Kidney (tissue), 14 donors: Measurements from ENCODE around the gene MYCBP2. TPM values are rescaled to one million over a fixed set of nuclear protein-coding genes. Genes with fewer than 3 reads are reported as not detected.

ENCODE experiments used
- DNase-seq, 5 donors: peaks; one replicate each; pipeline ENCODE4 v3.0.0-alpha.2; 2013 to 2020
- FAIRE-seq: peaks from 2 replicates; lab custom pipeline; 2012; peaks lifted over from hg19 to GRCh38; lab: Jason Lieb, UNC
- H3K27ac ChIP-seq, 2 donors: one replicate each; pipeline ENCODE4 v1.7.0; 2013; ENCODE audit warnings: low read depth in 2 of 2, low read length in 2 of 2, inconsistent platforms in 1 of 2
- H3K27me3 ChIP-seq: one replicate; pipeline ENCODE4 v1.7.1; 2013; ENCODE audit warnings: low read length, inconsistent platforms; ENCODE audit not compliant: control insufficient read depth, insufficient read depth
- H3K36me3 ChIP-seq, 3 donors: one replicate each; pipeline versions ENCODE4 v1.7.0 to v1.7.1; 2013; ENCODE audit warnings: low read length in 3 of 3, control low read depth in 1 of 3, inconsistent platforms in 1 of 3; ENCODE audit not compliant: insufficient read depth in 3 of 3, control insufficient read depth in 2 of 3
- H3K4me1 ChIP-seq, 3 donors: one replicate each; pipeline versions ENCODE4 v1.7.0 to v1.7.1; 2013; ENCODE audit warnings: low read length in 3 of 3, inconsistent platforms in 1 of 3, low read depth in 1 of 3; ENCODE audit not compliant: control insufficient read depth in 2 of 3, insufficient read depth in 2 of 3
- H3K4me3 ChIP-seq, 3 donors: one replicate each; pipeline versions ENCODE4 v1.7.0 to v1.8.1; 2013; ENCODE audit warnings: low read length in 3 of 3, control low read depth in 1 of 3, inconsistent platforms in 1 of 3
- H3K9ac ChIP-seq, 3 donors: one replicate each; pipeline versions ENCODE4 v1.7.0 to v1.7.1; 2013; ENCODE audit warnings: low read length in 3 of 3, control low read depth in 1 of 3, inconsistent platforms in 1 of 3
- H3K9me3 ChIP-seq, 3 donors: one replicate each; pipeline versions ENCODE4 v1.7.0 to v1.7.1; 2013; ENCODE audit warnings: low read length in 3 of 3, control low read depth in 1 of 3, inconsistent platforms in 1 of 3; ENCODE audit not compliant: control insufficient read depth in 2 of 3, insufficient read depth in 1 of 3
- intact Hi-C: fragments of 100-400 bp; cut with DNase I; formaldehyde crosslinking; loops from one replicate; pipeline ENCODE4 v1.11.1; 2022
- polyA plus RNA-seq: library from polyadenylated mRNA; stranded (reverse); fragments of 350-450 nt; fragmentation: Illumina TruSeq; extraction: RNeasy Lipid Tissue Mini Kit (QIAGEN cat#74804); gene quantifications from one replicate; pipeline ENCODE4 v1.2.3, GENCODE V29; 2014; ENCODE audit warnings: low read depth, low replicate concordance; ENCODE audit not compliant: insufficient read depth
- total RNA-seq: library from RNA; stranded (reverse); fragmentation: NEBNext Ultra II Directional; extraction: Animal tissue kit (Norgen Biotek cat#: 25700); gene quantifications from one replicate; pipeline ENCODE4 v1.2.1, GENCODE V29; 2021
- TF ChIP-seq, protein P1 (sequence below): IDR thresholded peaks from 3 replicates; pipeline ENCODE4 v1.5.1; 2012; ENCODE audit warnings: mild to moderate bottlenecking, moderate library complexity, borderline replicate concordance; ENCODE audit not compliant: insufficient read depth; ENCODE audit errors: extremely low read depth
- donor health status: control.
- donor health status: control.
- donor health status: control.
- donor health status: control.
- donor health status: control.
- donor health status: DM: yes; HTN: yes; CAD: no.
- donor health status: Normal renal cell carcinoma (clear cell type).

Gene MYCBP2
- total and polyA plus RNA-seq, 2 donors from 2014 or later: 14.5 to 96.4 TPM

DNA sequence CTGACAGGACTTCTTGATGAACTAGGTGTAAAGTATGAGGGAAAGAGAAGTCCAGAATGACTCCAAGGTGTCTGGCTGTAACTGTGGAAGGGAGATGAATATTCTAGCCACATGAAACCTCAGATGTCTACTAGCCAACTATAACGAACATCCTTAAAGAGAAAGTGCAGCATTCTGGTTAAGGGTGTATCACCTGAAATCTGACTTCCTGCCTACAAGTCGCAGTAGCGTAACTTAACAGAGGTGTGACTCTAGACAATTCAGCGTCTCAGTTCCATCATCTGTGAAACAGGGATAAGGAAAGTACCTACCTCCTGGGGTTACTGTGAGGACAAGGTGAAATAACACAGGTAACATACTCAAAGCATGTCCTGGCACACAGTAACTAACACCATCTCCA, 154.2 kb downstream of the MYCBP2 start:
- H3K27ac ChIP-seq: no peak overlapping the region
- H3K27me3 ChIP-seq: no peaks in the 10 kb centered on the region
- no peaks in the 10 kb centered on the region for H3K4me1 ChIP-seq
- H3K4me3 ChIP-seq: no peak overlapping the region
- no peak for DNase-seq
- H3K36me3 ChIP-seq: peaks cover 9 to 34% (median 15%) of the 10 kb centered on the region in 3 donors
- TF ChIP-seq, protein P1, sequence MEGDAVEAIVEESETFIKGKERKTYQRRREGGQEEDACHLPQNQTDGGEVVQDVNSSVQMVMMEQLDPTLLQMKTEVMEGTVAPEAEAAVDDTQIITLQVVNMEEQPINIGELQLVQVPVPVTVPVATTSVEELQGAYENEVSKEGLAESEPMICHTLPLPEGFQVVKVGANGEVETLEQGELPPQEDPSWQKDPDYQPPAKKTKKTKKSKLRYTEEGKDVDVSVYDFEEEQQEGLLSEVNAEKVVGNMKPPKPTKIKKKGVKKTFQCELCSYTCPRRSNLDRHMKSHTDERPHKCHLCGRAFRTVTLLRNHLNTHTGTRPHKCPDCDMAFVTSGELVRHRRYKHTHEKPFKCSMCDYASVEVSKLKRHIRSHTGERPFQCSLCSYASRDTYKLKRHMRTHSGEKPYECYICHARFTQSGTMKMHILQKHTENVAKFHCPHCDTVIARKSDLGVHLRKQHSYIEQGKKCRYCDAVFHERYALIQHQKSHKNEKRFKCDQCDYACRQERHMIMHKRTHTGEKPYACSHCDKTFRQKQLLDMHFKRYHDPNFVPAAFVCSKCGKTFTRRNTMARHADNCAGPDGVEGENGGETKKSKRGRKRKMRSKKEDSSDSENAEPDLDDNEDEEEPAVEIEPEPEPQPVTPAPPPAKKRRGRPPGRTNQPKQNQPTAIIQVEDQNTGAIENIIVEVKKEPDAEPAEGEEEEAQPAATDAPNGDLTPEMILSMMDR: no peak
- FAIRE-seq: no peak
- H3K9me3 ChIP-seq: no peaks in the 10 kb centered on the region
- no peak overlapping the region for H3K9ac ChIP-seq
- intact Hi-C loops: no loop called here

GRCh38 chr13:77171451-77171850, 155.4 kb downstream of the MYCBP2 start:
- Histone ChIP-seq H3K27me3 (no peaks in the 10 kb centered on the region), H3K27ac (no peak overlapping the region), H3K4me3 (no peak overlapping the region), H3K36me3 (peaks cover 9 to 36% (median 18%) of the 10 kb centered on the region in 3 donors), H3K9me3 (no peaks in the 10 kb centered on the region), H3K9ac (no peak overlapping the region), H3K4me1 (no peaks in the 10 kb centered on the region)
- TF ChIP-seq, protein P1: no peak
- FAIRE-seq (no peak), DNase-seq (no peak)
- intact Hi-C loops: no loop called here

DNA sequence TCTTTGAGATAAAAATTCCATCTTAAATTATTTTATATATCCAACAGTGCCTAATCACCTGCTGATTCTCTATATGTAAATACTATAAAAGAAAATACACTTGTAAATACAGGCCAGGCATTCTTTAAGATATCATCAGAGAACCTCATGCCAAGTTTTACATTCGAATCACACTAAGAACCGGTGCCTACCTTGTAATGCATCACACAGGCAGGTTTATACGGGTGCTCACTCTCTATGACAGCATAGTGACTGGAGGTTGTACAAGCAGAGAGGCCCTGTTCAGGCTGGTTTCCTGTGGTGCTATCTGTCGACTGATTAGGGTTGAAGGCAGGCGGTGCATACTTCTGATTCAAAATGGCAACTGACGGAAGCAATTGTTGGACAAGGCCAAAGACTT, 158.7 kb downstream of the MYCBP2 start:
- no peak for FAIRE-seq
- no peak overlapping the region for H3K9ac ChIP-seq

More for the DNA sequence above, 158.7 kb downstream of the MYCBP2 start:
- no peak overlapping the region for H3K4me3 ChIP-seq
- no peaks in the 10 kb centered on the region for H3K27me3 ChIP-seq
- no peaks in the 10 kb centered on the region for H3K9me3 ChIP-seq
- H3K36me3 ChIP-seq: peaks cover 7 to 25% (median 18%) of the 10 kb centered on the region in 3 donors
- H3K27ac ChIP-seq: no peak overlapping the region
- intact Hi-C loops: no loop called here
- DNase-seq: no peak
- TF ChIP-seq, protein P1: no peak
- no peaks in the 10 kb centered on the region for H3K4me1 ChIP-seq
